ENCODE measurements around the gene SYNE3. TPM values are rescaled to one million over a fixed set of nuclear protein-coding genes. Genes with fewer than 3 reads are reported as not detected.

Gene SYNE3
- total and polyA plus RNA-seq, 2 of the 8 experiments (the other 6 are each of a cell fraction or from before 2014, with no cell fraction given), result under 0.01 TPM; not detected in 1

DNA sequence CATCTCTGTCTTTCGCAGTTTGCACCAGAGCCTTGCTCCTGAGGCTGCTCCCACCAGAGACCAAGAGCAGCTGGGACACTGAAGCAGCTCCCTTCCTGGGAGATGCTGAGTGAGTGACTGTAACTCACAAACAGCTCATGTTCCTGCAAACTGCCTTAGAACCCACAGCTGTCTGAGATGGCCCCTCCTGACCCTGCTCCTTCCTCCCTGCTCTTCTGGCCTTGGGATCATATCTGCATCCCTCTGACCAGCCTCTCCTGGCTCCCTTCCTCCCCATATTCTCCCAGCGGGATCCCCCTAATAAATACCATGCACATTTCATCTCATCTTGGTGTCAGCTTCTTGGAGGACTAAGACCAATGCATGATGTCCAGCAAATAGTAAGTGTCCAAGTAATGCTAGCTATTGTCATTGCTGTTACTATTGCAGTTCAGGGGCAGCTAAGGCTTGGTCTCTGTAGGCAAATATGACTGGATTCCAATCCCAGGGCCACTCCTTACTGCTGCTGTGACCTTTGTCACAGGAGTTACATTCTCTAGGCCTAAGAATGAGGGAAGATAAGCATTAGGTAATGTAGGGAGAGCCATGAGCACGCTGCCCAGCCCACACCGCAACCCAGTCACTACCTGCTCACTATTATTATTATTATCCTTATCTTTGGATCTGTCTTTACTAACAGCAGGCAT, 47.9 kb downstream of the SYNE3 start (continued):
- TF ChIP-seq, protein P1, sequence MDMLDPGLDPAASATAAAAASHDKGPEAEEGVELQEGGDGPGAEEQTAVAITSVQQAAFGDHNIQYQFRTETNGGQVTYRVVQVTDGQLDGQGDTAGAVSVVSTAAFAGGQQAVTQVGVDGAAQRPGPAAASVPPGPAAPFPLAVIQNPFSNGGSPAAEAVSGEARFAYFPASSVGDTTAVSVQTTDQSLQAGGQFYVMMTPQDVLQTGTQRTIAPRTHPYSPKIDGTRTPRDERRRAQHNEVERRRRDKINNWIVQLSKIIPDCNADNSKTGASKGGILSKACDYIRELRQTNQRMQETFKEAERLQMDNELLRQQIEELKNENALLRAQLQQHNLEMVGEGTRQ (IDR thresholded peaks at IDR 0.05; ENCODE audit: low read length), result no peak
- no peak for TF ChIP-seq KDM5A (IDR thresholded peaks at IDR 0.05; ENCODE audit: low read length)
- no peak for TF ChIP-seq EGR1 (IDR thresholded peaks at IDR 0.05; ENCODE audit: borderline replicate concordance, low read depth, low read length)
- TF ChIP-seq SAP30 (IDR thresholded peaks at IDR 0.05; ENCODE audit: insufficient read depth, insufficient replicate concordance, low read length), result no peak

Data from H1 (cell line).